ENCODE results near the gene CDK4.
A peak's percentile ranks its signal among the peaks of the same experiment; 100 is the strongest.

The CDK4 gene

GRCh38 chr12:57755454-57756372 lies 3.6 kb upstream of the CDK4 start:
- DNase-seq (ENCODE audit: low spot score): no peak

DNA sequence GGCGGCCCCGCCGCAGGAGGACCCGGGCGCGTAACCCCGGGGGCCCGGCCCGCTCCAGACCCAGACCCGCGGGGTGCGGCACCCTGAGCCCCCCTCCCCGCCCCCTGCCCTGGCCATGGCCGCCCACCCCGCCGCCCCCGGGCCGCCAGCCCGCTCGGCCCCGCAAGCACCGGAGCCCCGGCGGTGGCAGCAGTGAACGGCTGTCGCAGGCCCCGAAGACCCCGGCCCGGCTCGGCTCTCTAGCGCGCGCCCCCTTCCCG lies 3.0 kb upstream of the CDK4 start:
- no peak for DNase-seq (ENCODE audit: low spot score)

DNA sequence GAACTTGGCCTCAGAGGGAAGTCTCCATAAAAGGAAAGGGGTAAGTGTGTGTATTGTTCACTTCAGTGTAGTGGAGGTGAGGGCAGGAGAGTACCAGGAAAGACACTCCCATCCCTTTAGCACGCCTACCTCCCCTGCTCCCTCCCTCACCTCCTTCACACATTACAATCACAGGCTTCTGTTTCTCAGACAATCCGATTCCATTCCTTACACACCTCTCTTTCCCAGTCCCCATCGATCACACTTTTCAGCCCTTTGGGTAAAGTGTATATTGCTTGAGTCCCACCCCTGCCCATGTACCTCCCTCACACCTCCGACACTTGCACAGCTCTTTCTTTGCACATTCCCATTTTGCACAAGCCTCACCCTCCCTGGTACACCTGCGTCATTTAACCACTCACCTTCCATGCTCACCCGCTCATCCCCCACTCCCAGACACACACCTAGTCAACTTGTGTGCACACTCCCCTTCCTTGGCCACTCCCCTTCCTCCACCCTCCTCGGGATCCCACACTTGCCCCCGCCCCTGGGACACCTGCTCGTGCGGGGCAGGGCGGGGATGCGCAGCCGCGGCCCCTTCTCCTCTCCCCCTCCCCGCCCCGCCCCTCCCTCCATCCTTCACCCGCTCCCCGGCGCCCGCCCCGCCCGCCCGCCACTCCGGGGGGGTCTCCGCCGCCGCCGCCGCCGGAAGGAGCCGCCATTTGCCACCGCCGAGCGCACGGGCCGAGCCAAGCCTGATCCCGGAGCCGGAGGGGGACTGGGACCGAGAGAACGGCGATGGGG lies 2.5 kb upstream of the CDK4 start, which contains the start of gene MARCHF9:
Gene MARCHF9, plus strand, starts transcription at position 693 of the 783 bp plus-strand sequence. CDS start 426 bp downstream, outside the sequence.
- DNase-seq (ENCODE audit: low spot score): peak; percentile 68

DNA sequence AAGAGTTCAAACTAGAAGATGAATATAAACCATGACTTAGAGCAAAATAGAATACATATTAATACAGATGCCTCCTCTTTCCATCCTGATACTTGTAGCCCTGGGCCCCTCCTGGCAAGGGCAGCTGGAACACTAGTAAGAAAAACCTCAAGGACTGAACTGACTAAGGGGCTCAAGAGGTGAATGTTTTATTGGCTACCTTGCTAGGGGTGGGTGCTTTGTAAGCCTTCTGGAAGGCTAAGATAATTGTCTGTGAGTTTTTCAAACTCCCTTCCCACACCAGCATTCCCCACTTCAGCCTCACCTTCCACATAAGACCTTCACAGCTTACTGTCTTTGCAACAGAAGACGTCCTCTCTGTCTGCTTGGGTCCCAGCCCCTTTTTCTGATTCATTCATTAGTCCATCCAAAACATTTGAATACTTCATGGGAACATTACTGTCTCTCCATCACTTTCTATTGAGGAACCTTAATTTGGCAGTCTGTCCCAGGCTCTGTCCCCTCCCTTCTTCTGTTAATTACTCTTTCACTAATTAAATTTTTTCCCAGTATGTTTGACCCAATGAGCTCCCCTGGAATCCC lies 1.7 kb upstream of the CDK4 start:
- DNase-seq (ENCODE audit: low spot score): no peak

DNA sequence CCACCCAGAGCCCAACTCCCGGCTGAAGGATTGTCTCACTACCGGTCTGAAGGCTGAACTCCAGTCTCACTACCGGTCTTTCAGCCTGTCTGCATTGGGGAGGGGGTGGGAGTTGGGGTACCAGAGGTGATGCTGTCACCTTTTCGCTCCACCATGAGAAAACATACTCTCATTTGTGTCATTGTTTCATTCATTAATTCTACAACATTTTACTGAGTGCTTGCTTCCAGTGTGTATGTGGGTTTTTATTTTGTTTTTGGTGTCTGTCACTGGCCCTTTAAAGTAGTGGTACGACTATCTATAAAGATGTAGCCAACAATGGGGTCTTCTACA lies 524 bp upstream of the CDK4 start:
- DNase-seq (ENCODE audit: low spot score): no peak

DNA sequence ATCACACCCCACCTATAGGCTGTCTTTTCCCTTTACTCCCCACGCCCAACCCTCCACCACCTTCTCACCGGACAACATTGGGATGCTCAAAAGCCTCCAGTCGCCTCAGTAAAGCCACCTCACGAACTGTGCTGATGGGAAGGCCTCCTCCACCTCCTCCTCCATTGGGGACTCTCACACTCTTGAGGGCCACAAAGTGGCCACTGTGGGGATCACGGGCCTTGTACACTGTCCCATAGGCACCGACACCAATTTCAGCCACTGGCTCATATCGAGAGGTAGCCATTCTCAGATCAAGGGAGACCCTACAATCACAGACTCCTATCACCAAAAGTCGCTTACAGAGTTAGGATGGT lies 700 bp downstream of the CDK4 start:
- DNase-seq (ENCODE audit: low spot score): no peak

- no peak for DNase-seq (ENCODE audit: low spot score)
These were observed 1.3 kb downstream of the CDK4 start for GRCh38 chr12:57750561-57751431.

DNA sequence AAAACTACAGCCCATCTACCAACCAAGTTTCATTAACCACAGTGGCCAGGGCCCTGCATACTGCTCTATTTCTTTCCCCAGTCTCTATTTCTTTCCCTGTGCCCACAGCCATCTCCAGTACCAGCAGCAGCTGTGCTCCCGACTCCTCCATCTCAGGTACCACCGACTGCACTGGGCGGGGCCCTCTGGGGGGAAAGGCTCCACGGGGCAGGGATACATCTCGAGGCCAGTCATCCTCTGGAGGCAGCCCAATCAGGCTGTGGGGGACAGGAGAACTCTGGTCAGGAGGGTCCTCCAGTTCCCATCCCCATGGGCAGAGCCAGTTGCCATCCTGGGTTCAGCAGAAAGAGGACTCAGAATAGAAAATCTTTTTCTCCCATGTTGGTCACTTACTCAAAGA lies 3.0 kb downstream of the CDK4 start:
- DNase-seq (ENCODE audit: low spot score): no peak

- no peak for DNase-seq (ENCODE audit: low spot score)
These were observed 6.1 kb downstream of the CDK4 start for GRCh38 chr12:57746025-57746424.

- DNase-seq (ENCODE audit: low spot score): no peak
These were observed 6.6 kb downstream of the CDK4 start for GRCh38 chr12:57745485-57745881.

DNA sequence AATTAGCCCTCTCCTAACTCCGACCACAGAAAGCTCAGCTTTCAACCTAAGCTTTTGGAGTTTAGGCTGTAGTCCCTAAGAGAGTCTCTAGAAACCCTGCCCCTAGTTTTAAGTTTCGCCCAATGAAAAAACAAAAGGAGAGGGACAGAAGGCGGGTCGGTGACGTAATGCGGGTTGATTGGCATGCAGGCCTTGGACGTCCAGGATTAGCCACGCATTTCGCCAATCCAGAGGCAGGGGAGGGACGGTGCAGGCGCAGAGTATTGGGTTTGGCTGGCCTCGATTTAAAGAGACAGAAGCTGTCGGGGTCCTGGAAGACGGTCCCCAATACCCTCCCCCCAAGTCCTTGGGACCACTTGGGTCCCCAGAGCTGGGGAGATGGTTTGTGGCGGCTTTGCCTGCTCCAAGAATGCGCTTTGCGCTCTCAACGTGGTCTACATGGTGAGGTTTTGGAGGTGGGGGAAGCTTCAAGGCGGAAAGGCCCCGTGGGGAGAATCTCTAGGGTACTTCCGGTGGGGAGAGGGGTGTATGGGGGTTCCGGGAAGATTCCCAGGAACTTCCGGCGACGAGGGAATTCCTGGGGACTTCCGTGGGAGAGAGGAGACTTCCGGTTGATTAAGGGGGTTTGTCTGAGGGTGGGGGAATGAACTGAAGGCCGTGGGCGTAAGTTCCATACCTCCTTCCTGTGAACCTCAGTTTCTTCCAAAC lies 7.2 kb downstream of the CDK4 start, which contains the start of gene TSPAN31:
Gene TSPAN31, plus strand, starts transcription at position 263 of the 708 bp plus-strand sequence. Its CDS starts 116 bp downstream, at position 379.
- DNase-seq (ENCODE audit: low spot score): peak; percentile 100

DNA sequence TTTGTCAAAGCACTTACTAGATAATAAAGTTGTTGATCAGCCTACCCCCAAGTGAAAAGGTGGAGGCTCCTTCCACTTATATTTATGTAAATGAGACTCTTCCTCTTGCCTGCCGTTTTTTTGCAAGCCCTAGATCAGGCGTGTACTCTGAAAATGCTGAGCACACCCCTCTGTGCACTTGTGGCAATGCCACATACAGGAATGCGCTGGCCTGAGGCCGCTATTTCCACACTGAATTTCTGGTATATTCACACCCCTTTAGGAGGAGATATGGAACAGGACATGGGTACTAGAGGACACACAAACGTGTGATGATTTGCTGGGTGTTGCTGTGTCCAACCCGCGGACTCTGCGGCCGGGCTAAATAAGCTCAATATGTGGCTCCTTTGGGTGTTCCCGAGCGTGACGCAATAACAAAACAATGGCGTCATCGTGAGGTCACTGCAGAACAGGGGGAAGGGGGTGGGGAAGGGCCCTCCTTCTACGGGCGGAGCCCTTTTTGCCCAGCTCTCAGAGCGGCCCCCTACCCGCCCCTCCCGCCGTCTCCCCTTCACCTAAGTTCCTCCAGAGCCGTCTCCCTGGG lies 7.8 kb downstream of the CDK4 start:
- DNase-seq (ENCODE audit: low spot score): no peak

- no peak for DNase-seq (ENCODE audit: low spot score)
These were observed 8.3 kb downstream of the CDK4 start for GRCh38 chr12:57743769-57744168.

- no peak for DNase-seq (ENCODE audit: low spot score)
These were observed 10.0 kb downstream of the CDK4 start for GRCh38 chr12:57741844-57742738.

DNA sequence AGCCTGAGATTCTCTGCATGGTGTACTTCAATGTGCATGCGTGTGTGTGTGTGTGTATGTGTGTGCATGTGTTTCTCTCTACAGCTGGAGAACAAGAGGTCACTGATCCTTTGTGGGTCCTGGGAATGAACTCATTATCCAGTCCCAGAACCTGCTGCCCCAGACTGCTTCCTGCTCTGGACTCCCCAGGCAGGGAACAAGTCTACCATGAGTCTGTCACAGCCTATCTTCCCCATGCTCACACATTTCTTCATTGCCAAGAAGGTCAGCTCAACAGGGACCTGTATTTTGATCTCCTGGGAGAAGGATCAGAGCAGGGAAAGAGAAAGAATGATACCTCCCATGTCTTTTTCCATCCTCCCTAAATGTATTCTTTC lies 10.7 kb downstream of the CDK4 start:
- DNase-seq (ENCODE audit: low spot score): no peak

DNA sequence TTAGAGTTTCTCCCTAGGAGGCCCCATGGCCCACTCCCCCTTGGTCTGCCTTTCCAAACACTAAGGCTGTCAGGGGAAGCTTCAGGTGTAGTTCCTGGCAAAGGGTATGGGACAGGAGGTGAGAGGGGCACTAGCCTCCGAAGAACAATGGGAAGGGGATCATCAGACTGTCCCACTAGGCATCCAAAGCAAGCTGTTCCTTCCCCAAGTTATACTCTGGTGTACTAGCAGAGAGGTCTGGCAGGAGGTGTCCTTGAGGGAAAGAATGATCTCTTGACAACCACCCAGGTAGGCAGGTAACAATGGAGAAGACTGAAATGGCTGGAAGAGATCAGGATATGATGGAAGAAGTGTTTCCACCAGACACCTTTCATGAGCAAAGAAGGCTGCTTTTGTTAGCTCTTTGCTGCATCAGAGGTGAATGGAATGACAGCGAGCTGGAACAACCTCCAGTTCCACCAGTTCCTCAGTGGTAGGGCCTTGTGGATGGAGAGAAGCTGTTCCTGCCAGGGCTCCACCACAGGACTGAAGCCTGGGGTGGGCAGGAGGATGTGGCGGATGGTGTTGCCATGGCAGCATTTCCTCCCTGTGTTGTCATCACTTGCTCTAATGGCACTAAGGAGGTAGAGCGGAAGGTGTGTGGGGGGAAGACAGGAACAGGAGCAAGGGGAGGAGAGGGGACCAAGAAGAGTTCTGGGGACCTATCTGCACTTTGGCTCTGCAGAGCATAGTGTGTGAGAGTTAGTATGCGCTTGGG lies 11.3 kb downstream of the CDK4 start:
- DNase-seq (ENCODE audit: low spot score): peak; percentile 73

- no peak for DNase-seq (ENCODE audit: low spot score)
These were observed 12.1 kb downstream of the CDK4 start for GRCh38 chr12:57739914-57740538.

GRCh38 chr12:57739387-57739786 lies 12.7 kb downstream of the CDK4 start:
- no peak for DNase-seq (ENCODE audit: low spot score)

Measured in Ammon's horn (tissue), 1 donor.